ENCODE measurements around the gene HAUS8. TPM values are rescaled to one million over a fixed set of nuclear protein-coding genes. Genes with fewer than 3 reads are reported as not detected.
A peak's percentile ranks its signal among the peaks of the same experiment; 100 is the strongest.
"Not testable (repeated sequence)": the region's sequence is repeated elsewhere in the genome, so short reads cannot be mapped to it uniquely, and the experiment has no call there.

HAUS8 gene
- total RNA-seq, 2 experiments from 2014 or later, result 46.3 to 47.4 TPM

DNA sequence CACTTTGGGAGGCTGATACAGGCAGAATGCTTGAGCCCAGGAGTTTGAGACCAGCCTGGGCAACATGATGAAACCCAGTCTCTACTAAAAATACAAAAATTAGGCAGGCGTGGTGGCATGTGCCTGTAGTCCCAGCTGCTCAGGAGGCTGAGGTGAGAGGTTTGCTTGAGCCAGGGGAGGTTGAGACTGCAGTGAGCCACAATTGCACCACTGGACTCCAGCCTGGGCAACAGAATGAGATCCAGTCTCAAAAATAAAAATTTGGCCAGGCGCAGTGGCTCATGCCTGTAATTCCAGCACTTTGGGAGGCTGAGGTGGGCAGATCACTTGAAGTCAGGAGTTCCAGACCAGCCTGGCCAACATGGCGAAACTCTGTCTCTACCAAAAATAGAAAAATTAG lies 19.4 kb upstream of the HAUS8 start:
- DNase-seq, H3K27ac Mint-ChIP-seq, H3K4me3 Mint-ChIP-seq, POLR2A ChIA-PET, H3K27me3 Mint-ChIP-seq, H3K9me3 Mint-ChIP-seq: not testable (repeated sequence)
- peaks cover 29% of the 10 kb centered on the region for H3K36me3 Mint-ChIP-seq (ENCODE audit: low read depth)
- CTCF ChIA-PET, result interaction anchor here (0.9 kb wide), 1 partner anchor 50 kb away, joined by 3 read pairs; no protein-coding TSS in a partner anchor
- peaks cover 30% of the 10 kb centered on the region for H3K4me1 Mint-ChIP-seq

DNA sequence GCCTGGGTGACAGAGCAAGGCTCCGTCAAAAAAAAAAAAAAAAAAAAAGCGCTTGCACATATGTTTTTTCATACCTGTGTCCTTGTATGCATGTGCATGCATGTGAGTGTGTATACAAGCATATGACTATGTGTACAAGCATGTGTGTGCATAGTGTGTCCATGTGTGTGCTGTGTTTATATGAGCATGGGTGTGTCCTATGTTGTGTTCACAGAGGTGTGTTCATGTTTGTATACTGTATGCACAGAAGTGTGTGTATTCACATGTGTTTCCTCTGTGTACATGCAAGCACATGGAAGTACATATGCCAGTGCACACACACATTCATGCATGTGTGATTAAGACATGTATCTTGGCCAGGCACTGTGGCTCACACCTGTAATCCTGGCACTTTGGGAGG lies 17.4 kb upstream of the HAUS8 start:
- POLR2A ChIA-PET, result no interaction called here
- Mint-ChIP-seq H3K36me3 (ENCODE audit: low read depth) (peaks cover 23% of the 10 kb centered on the region), H3K9me3 (no peaks in the 10 kb centered on the region), H3K27me3 (no peaks in the 10 kb centered on the region), H3K4me3 (no peak overlapping the region), H3K4me1 (peaks cover 36% of the 10 kb centered on the region), H3K27ac (no peak overlapping the region)
- DNase-seq, result no peak
- CTCF ChIA-PET, result no interaction called here

DNA sequence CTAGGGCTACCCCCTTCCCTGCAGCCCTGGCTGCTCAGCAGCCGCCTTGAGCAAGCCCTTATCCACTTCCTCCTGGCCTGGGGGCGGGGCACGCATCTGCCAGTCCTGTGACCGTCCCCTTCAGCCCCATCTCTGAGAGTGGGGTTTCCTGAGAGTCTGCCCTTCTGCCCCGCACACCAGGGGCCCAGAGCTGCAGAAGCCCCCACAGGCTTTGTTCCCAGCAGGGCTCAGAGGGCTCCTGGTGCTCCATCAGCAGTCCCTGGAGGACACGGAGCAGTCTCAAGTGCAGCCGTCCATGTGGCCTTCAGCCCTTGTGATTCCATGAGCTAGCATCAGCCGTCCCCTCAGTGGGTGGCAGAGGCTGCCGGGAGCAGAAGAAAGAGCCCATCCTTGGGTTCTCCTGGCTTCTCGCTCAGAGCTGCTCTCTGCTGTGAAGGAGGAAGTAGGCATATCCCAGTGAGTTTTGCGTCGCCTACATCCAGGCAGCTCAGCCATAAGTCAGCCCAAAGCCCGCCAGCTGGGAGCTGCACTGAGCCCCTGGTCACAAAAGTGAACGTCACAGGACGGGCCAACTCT lies 16.6 kb upstream of the HAUS8 start:
- POLR2A ChIA-PET, result no interaction called here
- Mint-ChIP-seq H3K36me3 (ENCODE audit: low read depth) (peaks cover 24% of the 10 kb centered on the region), H3K4me1 (peaks cover 39% of the 10 kb centered on the region), H3K27ac (no peak overlapping the region), H3K4me3 (no peak overlapping the region), H3K27me3 (no peaks in the 10 kb centered on the region), H3K9me3 (no peaks in the 10 kb centered on the region)
- CTCF ChIA-PET, result no interaction called here
- DNase-seq, result peak; percentile 23

DNA sequence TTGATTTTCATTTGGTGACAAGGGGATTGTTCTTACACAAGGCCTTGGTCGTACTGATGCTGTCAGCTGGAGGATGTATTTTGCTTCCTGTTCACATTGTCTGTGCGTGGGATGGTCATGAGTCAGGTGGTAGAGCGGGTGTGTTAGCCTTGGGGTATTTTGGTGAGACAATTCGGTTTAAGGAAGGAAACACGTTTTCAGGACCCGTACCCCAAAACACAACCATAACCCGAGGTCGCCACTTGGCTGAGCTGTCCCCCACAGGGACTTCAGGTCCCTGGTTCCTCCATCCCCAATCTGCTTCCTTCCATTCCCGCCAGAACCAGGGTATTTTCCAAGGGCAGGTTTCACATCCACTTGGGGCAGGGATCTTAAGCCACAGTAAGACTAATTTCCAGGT lies 15.3 kb upstream of the HAUS8 start:
- H3K4me3 Mint-ChIP-seq, result no peak overlapping the region
- DNase-seq, result no peak
- CTCF ChIA-PET, result interaction anchor here (0.6 kb wide), 1 partner anchor 1671 kb away, joined by 7 read pairs; no protein-coding TSS in a partner anchor
- peak overlapping the region; percentile 76 for H3K27ac Mint-ChIP-seq
- peaks cover 25% of the 10 kb centered on the region for H3K36me3 Mint-ChIP-seq (ENCODE audit: low read depth)
- H3K9me3 Mint-ChIP-seq, result no peaks in the 10 kb centered on the region
- H3K4me1 Mint-ChIP-seq, result peaks cover 40% of the 10 kb centered on the region
- POLR2A ChIA-PET, result interaction anchor here (0.6 kb wide), 1 partner anchor 93 kb away, joined by 3 read pairs; no protein-coding TSS in a partner anchor
- no peaks in the 10 kb centered on the region for H3K27me3 Mint-ChIP-seq

DNA sequence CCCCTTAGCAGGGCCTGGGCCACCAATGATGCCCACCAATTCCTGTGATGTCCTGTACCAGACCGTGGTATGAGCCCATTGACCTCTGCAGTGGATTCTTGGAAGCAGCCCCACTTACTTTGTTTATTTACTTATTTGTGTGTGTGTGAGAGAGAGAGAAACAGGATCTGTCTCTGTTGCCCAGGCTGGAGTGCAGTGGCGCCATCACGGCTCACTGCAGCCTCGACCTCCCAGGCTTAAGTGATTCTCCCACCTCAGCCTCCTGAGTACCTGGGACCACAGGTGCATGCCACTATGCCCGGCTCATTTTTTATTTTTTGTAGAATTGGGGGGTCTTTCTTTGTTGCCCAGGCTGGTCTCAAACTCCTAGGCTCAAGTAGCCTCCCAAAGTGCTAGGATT lies 13.3 kb upstream of the HAUS8 start:
- H3K9me3 Mint-ChIP-seq, result no peaks in the 10 kb centered on the region
- no peak overlapping the region for H3K4me3 Mint-ChIP-seq
- no peak for DNase-seq
- H3K36me3 Mint-ChIP-seq (ENCODE audit: low read depth), result peaks cover 23% of the 10 kb centered on the region
- CTCF ChIA-PET, result no interaction called here
- H3K27me3 Mint-ChIP-seq, result no peaks in the 10 kb centered on the region
- no peak overlapping the region for H3K27ac Mint-ChIP-seq
- peaks cover 40% of the 10 kb centered on the region for H3K4me1 Mint-ChIP-seq
- POLR2A ChIA-PET, result no interaction called here

DNA sequence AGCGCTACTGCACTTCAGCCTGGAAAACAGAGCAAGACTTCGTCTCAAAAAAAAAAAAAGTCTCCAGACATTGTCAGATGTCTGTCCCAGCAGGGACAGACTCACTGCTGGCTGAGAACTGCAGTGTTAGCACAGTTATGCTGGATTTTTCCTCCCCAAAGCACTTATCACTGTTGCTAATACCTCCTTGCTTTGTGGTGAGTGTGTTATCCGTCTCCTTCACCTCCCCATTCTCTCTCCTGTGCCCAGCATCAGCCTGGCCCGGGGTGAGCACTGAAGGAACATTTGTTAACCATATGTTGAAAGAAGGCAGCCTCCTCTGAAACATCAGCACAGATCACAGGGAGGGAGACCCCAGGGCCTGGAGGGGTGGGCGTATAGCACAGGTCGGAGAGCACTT lies 11.6 kb upstream of the HAUS8 start:
- DNase-seq, result no peak
- POLR2A ChIA-PET, result no interaction called here
- CTCF ChIA-PET, result interaction anchor here (2.5 kb wide), 1 partner anchor 38 kb away, joined by 7 read pairs; no protein-coding TSS in a partner anchor
- Mint-ChIP-seq H3K4me3 (no peak overlapping the region), H3K4me1 (peaks cover 44% of the 10 kb centered on the region), H3K36me3 (ENCODE audit: low read depth) (peaks cover 19% of the 10 kb centered on the region), H3K27me3 (no peaks in the 10 kb centered on the region), H3K27ac (no peak overlapping the region), H3K9me3 (no peaks in the 10 kb centered on the region)

DNA sequence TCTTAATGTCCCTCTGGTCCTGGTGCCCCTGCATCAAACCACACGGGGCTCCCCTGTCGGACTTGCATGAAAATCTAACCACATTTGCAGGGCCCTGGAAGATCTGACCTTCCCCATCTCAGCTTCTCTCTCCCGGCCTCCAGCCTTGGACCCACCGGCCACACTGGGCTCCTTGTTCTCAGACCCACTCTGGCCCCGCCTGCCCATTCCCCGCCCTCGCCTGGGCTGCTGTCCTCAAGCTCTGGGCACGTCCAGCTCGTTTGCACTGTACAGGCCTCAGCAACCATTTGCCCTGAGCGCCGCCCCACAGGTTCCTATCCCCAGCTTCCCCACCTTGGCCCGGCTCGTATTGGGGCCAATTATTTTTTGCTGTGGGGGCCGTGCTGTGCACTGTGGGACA lies 10.9 kb upstream of the HAUS8 start:
- DNase-seq, result no peak
- ChIA-PET POLR2A (interaction anchor here (0.6 kb wide), 1 partner anchor 39 kb away, joined by 9 read pairs; no protein-coding TSS in a partner anchor), CTCF (interaction anchor here (0.7 to 2.5 kb wide), 2 partner anchors 39 to 485 kb away, joined by 3 to 7 read pairs; no protein-coding TSS in a partner anchor)
- Mint-ChIP-seq H3K27me3 (no peaks in the 10 kb centered on the region), H3K36me3 (ENCODE audit: low read depth) (peaks cover 19% of the 10 kb centered on the region), H3K27ac (peak overlapping the region; percentile 36), H3K4me1 (peaks cover 43% of the 10 kb centered on the region), H3K9me3 (no peaks in the 10 kb centered on the region), H3K4me3 (no peak overlapping the region)

DNA sequence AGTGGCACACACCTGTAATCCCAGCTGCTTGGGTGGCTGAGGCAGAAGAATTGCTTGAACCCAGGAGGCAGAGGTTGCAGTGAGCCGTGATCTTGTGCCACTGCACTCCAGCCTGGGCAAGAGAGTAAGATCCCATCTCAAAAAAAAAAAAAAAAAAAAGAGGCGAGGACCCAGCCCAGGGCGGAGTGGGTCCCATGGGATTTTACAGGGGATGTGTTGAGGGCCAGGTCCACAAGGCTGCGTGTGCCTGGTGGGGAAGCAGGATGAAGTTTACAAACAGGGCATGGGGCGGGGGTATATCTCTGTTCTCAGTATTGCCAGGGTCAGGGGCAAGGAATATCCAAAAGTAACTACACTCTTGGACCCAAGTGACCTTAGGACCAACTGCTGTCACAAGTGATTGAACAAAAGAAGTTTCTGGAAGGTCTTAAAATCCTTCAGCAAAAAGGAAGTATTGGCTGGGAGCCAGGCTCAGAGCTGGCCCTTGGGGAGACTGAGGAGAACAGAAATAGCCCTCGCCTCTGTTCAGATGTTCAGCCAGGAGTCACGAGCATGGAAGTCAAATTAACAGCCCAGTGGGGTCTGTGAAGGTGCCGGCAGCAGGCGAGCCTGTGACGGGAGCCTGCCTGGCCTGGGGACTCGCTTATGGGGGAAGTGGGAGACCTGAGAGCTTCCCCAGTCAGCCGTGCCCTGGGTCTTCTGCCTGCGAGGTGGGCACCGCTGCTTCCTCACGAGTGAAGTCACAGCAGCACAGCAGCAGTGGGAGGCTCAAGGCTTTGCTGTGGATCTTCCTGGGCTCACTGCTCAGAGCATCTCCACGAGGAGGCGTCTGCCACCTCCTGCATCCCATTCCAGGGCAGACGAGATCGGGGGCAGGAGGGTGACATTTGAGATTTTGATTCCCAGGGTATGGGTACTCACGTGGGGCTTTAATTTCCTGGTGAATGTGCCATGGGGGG lies 6.7 kb upstream of the HAUS8 start:
- H3K27me3 Mint-ChIP-seq, result no peaks in the 10 kb centered on the region
- H3K36me3 Mint-ChIP-seq (ENCODE audit: low read depth), result peaks cover 8% of the 10 kb centered on the region
- CTCF ChIA-PET, result interaction anchor here (1.1 kb wide), 1 partner anchor 102 kb away, joined by 3 read pairs; no protein-coding TSS in a partner anchor
- POLR2A ChIA-PET, result no interaction called here
- H3K4me1 Mint-ChIP-seq, result peaks cover 49% of the 10 kb centered on the region
- H3K9me3 Mint-ChIP-seq, result no peaks in the 10 kb centered on the region
- no peak overlapping the region for H3K27ac Mint-ChIP-seq
- DNase-seq, result no peak
- H3K4me3 Mint-ChIP-seq, result no peak overlapping the region

DNA sequence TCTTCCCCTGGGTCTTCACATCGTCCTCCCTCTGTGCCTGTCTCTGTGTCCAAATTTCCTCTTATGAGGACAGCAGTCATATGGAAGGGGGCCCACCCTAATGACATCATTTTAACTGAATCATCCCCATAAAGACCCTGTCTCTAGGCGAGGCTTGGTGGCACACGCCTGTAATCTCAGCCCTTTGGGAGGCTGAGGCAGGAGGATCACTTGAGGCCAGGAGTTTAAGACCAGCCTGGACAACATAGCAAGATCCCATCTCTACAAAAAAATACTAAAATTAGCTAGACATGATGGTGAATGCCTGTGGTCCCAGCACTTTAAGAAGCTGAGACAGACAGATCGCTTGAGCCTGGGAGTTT lies 5.2 kb upstream of the HAUS8 start:
- Mint-ChIP-seq H3K27ac (peak overlapping the region; percentile 80), H3K36me3 (ENCODE audit: low read depth) (peaks cover 6% of the 10 kb centered on the region), H3K4me3 (peak overlapping the region; percentile 51), H3K27me3 (no peaks in the 10 kb centered on the region), H3K4me1 (peaks cover 50% of the 10 kb centered on the region), H3K9me3 (no peaks in the 10 kb centered on the region)
- POLR2A ChIA-PET, result interaction anchor here (0.6 kb wide), 1 partner anchor 304 kb away, joined by 3 read pairs; no protein-coding TSS in a partner anchor
- CTCF ChIA-PET, result interaction anchor here (1.1 kb wide), 1 partner anchor 104 kb away, joined by 3 read pairs; no protein-coding TSS in a partner anchor
- DNase-seq, result no peak

DNA sequence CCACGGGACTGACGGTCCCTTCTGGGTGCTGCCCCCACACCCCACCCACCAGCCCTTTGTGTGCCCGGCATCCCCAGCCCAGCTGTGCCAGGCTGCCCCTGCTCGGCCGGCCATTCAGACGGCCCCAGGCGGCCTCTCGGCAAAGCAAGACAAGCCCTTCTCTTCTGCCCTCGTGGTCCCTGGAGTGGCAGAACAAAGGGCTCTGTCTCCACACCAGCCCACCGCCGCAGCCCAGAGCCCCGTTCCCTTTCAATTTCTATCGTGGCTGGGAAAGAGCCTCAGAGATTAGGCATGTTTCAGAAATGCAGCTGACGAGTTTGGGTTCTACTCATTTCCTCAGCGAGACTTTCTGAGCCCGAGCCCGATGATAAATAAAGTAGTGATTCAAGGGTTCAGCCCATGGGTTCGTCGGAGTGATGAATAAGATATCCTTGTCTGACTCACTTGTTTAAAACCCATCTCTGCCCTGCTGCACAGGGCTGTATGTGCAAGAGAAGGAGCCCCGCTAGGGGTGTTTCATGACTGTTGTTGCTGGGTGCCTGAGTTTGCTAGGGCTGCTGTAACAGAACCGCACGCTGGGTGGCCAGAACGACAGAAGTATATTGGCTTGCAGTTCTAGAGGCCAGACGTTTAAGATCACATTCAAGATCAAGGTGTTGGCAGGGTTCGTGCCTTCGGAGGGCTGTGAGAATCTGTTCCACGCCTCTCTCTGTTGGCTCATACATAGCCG lies 4.6 kb upstream of the HAUS8 start:
- H3K27ac Mint-ChIP-seq, result peak overlapping the region; percentile 80
- peaks cover 6% of the 10 kb centered on the region for H3K36me3 Mint-ChIP-seq (ENCODE audit: low read depth)
- no peaks in the 10 kb centered on the region for H3K27me3 Mint-ChIP-seq
- CTCF ChIA-PET, result no interaction called here
- DNase-seq, result peak; percentile 55
- H3K9me3 Mint-ChIP-seq, result no peaks in the 10 kb centered on the region
- POLR2A ChIA-PET, result interaction anchor here (0.6 kb wide), 1 partner anchor 305 kb away, joined by 3 read pairs; no protein-coding TSS in a partner anchor
- H3K4me1 Mint-ChIP-seq, result peaks cover 50% of the 10 kb centered on the region
- peak overlapping the region; percentile 51 for H3K4me3 Mint-ChIP-seq

DNA sequence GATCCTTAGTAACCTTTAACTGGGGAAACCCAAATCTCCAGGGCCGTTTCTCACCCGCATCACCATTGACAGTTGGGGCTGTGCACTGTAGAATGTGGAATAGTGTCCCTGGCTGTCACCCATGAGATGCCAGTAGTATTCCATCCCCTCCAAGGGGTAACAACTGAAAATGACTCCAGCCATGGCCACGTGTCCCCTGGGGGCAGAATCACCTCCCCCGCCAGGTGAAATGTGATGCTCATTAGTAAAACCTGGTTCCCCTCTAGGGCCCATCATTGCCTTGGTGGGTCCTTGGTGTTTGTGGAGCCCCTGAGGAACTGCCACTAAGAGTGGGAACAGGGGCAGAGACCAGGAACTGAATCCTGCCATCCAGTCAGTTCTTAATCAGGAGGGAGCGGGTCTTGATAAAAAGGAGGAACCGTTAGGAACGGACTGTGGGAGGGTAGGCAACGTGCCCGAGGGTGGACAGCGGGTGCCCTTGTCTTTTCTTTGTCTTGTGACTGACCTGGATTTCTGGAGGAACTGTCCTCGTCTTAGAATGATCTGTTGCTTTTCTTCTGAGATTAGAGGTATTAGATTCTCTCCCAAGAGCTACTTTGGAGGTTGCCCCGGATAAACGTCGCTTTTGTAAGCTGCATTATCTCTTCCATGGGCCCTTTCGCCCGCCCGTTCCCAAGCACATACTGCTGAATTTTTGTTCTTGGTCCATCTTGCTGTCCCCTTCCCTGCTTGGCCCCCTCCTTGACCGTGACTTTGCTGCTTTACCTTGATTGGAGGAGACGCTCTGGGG lies 3.9 kb upstream of the HAUS8 start:
- H3K27me3 Mint-ChIP-seq, result no peaks in the 10 kb centered on the region
- CTCF ChIA-PET, result no interaction called here
- POLR2A ChIA-PET, result no interaction called here
- H3K4me1 Mint-ChIP-seq, result peaks cover 57% of the 10 kb centered on the region
- H3K27ac Mint-ChIP-seq, result peak overlapping the region; percentile 80
- no peak for DNase-seq
- H3K4me3 Mint-ChIP-seq, result peak overlapping the region; percentile 51
- peaks cover 6% of the 10 kb centered on the region for H3K36me3 Mint-ChIP-seq (ENCODE audit: low read depth)
- no peaks in the 10 kb centered on the region for H3K9me3 Mint-ChIP-seq

All from activated CD4-positive, alpha-beta T cell treated with anti-CD3 and anti-CD28 coated beads, Interleukin-2, amount 10 ng/mL, durations not matched to agents 7 days and 5 days (primary cell).